ENCODE results near the gene TMEM179B. TPM values are rescaled to one million over a fixed set of nuclear protein-coding genes. Genes with fewer than 3 reads are reported as not detected.
"Not testable (repeated sequence)": the region's sequence is repeated elsewhere in the genome, so short reads cannot be mapped to it uniquely, and the experiment has no call there.

TMEM179B gene
- total RNA-seq, 3 donors from 2014 or later, result 26.8 to 35.4 (median 31.6) TPM

DNA sequence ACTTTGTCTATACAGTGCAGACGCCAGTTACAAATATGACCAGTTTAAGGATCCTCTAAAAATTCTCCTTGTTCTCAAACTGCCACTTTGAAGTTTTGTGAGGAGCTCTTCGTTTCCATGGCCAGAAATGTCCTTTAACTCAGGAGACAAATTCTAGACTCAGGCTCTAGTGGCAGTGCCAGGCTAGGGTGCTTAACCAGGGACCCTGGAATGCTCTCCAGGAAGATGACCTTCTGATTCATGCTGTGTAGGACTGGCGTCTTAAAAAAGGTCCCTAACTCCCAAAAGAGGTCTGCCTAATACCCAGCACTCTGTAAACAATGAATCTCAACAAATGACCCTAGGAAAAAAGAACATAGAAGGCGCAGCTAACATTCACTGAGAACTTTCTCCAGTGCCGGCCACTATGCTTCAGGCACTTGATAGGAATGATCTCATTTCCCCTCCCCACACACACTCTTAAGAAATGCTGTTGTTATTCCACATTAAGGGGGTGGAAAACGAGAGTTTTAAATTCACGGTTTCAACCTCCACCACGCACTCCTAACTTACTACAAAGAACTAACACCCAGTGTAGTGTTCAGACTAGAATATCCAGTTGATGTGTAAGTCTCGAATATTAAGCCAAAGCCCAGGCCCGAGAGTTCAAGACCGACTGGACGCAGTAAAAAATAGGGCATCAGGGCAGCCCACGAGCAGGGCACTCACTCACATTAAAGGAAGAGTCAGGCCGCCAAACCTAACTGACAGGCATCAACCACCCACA lies 17.3 kb downstream of the TMEM179B start:
- H3K36me3 Mint-ChIP-seq (ENCODE audit: insufficient read depth), result peaks cover 34% of the 10 kb centered on the region
- H3K4me3 Mint-ChIP-seq, result peak overlapping the region; percentile 100
- H3K9me3 Mint-ChIP-seq, result no peaks in the 10 kb centered on the region
- peaks cover 27% of the 10 kb centered on the region for H3K4me1 Mint-ChIP-seq (ENCODE audit: low read depth)
- H3K27me3 Mint-ChIP-seq (ENCODE audit: low read depth), result no peaks in the 10 kb centered on the region
- ATAC-seq (peak; percentile 54), DNase-seq (no peak)

DNA sequence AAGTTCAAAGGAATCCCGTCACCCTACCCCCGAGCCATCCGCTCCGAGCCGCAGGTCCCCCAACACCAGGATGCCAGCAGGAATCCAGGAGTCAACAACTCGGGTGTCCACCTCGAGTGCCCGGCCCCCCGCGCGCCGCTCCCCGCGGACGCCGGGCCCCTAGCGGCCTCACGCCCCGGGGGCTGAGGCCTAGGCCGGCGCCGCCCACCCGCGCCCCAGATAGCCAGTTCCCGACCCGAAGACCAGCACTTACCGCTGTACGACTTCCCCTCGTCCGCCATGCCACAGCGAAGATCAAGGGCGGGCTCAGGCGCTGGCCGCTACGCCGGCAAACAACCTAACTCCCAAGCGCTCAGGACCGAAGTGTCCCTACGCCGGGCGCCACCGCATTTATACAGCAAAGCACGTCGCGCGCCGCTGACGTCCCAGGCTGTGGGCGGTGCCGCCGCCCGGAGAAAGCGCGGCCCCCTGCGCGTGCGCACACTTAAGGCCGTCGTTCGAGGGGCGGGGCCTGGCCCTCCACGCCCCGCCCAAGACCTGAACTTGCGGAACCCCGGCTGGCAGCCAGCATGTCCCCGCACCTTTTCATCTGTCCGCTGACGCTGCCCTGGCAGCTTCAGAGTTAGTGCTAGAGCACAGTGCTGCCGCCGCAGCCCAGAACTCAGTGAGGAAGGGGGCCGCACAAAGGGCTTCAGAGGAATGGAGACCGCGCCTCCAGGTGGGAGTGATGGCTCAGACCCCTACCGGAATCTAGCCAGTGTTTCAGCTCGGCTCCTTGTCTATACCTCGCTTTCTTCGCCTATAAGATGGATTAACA lies 18.1 kb downstream of the TMEM179B start, which contains the start of gene NXF1:
Gene NXF1 (minus strand): TSS at position 365 of the 817 bp plus-strand sequence. CDS start 84 bp downstream, at position 281.
- ATAC-seq (peak; percentile 79 to 82), DNase-seq (peak; percentile 95)
- H3K36me3 Mint-ChIP-seq (ENCODE audit: insufficient read depth), result peaks cover 29% of the 10 kb centered on the region
- H3K4me1 Mint-ChIP-seq (ENCODE audit: low read depth), result peaks cover 27% of the 10 kb centered on the region
- peak within 1 kb of the TSS; percentile 100 for H3K4me3 Mint-ChIP-seq
- no peaks in the 10 kb centered on the region for H3K27me3 Mint-ChIP-seq (ENCODE audit: low read depth)
- no peaks in the 10 kb centered on the region for H3K9me3 Mint-ChIP-seq

DNA sequence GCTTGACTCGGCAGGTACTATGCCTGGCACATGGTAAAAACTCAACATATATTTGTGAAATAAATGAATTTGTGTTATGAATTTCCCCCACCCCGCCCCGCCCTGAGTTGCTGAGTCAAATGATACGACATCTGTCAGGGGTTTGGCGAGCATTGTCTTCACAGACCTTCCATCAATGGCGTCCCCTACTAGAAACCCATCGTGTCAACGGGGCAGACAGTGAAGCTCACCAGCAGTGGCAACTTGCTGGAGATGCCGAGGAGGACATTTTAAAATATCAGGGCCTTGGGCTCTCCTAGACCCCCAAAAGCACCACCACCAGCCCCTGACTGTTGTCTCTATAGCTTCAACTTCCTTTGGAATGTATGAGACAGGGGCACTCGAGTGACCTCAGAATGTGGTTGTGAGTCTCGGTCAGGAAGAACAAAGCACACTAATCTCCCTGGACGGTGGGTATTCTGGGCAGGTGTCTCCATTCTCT lies 18.8 kb downstream of the TMEM179B start:
- H3K4me3 Mint-ChIP-seq, result peak overlapping the region; percentile 100
- no peaks in the 10 kb centered on the region for H3K9me3 Mint-ChIP-seq
- ATAC-seq (peak; percentile 17 to 25), DNase-seq (peak; percentile 18)
- H3K36me3 Mint-ChIP-seq (ENCODE audit: insufficient read depth), result peaks cover 26% of the 10 kb centered on the region
- H3K27me3 Mint-ChIP-seq (ENCODE audit: low read depth), result no peaks in the 10 kb centered on the region
- H3K4me1 Mint-ChIP-seq (ENCODE audit: low read depth), result peaks cover 27% of the 10 kb centered on the region

DNA sequence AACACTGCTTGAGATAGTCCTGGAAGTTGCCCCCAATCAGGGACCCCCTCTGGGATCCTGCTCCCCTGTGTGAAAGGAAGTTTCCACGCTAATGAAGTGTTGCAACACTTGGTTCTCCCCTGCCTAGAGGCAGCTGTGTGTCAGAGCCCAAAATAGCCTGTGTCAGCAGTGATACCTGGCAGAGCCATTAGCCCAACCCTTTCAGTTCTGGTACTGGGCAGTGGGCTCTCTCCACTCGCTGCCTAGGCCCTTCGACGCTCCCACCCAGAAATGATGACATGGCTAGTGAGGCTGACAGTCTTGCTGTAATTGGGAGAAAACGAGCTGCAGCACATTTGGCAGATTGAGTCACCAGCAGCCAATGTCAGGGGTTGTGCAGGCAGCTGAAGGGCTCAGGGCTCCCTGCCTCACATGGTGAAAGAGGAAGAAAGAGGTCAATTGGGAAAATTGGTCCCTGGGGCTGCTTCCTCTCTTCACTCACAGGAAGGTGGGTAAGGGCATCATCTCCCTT lies 19.5 kb downstream of the TMEM179B start:
- DNase-seq, result no peak
- H3K27me3 Mint-ChIP-seq (ENCODE audit: low read depth), result no peaks in the 10 kb centered on the region
- peak overlapping the region; percentile 100 for H3K4me3 Mint-ChIP-seq
- peaks cover 27% of the 10 kb centered on the region for H3K4me1 Mint-ChIP-seq (ENCODE audit: low read depth)
- no peaks in the 10 kb centered on the region for H3K9me3 Mint-ChIP-seq
- ATAC-seq, result no peak
- H3K36me3 Mint-ChIP-seq (ENCODE audit: insufficient read depth), result peaks cover 20% of the 10 kb centered on the region

DNA sequence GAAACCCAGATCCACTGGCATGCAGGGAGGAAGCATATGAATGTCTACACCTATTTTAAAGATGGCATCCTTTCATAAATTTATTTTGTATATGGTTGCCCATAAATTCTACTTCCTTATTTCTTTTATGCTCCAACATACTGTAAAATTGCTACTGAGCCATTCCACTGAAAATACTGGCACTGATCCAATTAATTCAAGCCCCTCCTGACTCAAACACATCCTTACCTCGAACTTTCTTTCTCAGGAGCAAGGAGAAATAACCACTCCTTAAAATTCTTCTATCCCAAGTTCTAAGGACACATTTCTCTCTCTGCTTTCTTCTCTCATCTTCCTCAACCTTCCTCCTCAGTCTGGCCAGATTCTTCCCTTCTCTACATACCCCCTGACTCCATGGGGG lies 23.5 kb downstream of the TMEM179B start:
- no peak overlapping the region for H3K4me3 Mint-ChIP-seq
- H3K4me1 Mint-ChIP-seq (ENCODE audit: low read depth), result peaks cover 9% of the 10 kb centered on the region
- DNase-seq (no peak), ATAC-seq (no peak)
- no peaks in the 10 kb centered on the region for H3K9me3 Mint-ChIP-seq
- H3K36me3 Mint-ChIP-seq (ENCODE audit: insufficient read depth), result no peaks in the 10 kb centered on the region
- no peaks in the 10 kb centered on the region for H3K27me3 Mint-ChIP-seq (ENCODE audit: low read depth)

DNA sequence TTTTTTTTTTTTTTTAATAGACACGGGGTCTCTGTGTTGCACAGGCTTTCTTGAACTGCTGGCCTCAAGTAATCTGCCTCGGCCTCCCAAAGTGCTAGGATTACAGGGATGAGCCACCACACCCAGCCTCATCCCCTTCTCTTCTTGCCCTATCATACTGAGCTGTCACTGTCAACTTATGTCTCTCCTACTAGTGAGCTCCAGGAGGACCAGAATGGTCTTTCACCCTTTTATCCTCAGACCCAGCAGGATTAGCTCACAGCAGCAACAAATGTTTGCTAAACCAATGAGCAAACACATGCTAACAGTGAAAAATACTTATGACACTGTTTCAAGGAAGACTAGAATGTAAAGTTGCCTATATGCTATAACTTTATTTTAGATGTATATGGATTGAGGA lies 24.5 kb downstream of the TMEM179B start:
- DNase-seq (no peak), ATAC-seq (no peak)
- peaks cover 1% of the 10 kb centered on the region for H3K4me1 Mint-ChIP-seq (ENCODE audit: low read depth)
- H3K9me3 Mint-ChIP-seq, result no peaks in the 10 kb centered on the region
- no peaks in the 10 kb centered on the region for H3K27me3 Mint-ChIP-seq (ENCODE audit: low read depth)
- no peak overlapping the region for H3K4me3 Mint-ChIP-seq
- H3K36me3 Mint-ChIP-seq (ENCODE audit: insufficient read depth), result no peaks in the 10 kb centered on the region

DNA sequence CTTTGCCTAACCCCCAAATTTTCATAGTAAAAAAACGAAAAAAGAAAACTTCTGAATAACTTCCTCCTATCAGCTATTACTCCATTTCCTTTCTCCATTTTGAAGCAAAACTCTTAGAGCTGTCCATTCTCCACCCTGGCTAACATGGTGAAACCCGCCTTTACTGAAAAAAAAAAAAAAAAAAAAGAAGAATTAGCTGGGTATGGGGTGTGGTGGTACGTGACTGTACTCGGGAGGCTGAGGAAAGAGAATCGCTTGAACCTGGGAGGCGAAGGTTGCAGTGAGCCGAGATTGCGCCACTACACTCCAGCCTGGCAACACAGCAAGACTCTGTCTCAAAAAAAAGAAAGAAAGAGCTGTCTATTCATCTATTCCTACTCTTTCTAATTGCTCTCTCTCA lies 29.4 kb downstream of the TMEM179B start:
- DNase-seq, result no peak
- no peak overlapping the region for H3K4me3 Mint-ChIP-seq
- no peaks in the 10 kb centered on the region for H3K4me1 Mint-ChIP-seq (ENCODE audit: low read depth)
- no peaks in the 10 kb centered on the region for H3K27me3 Mint-ChIP-seq (ENCODE audit: low read depth)
- H3K9me3 Mint-ChIP-seq, result no peaks in the 10 kb centered on the region
- no peak for ATAC-seq
- H3K36me3 Mint-ChIP-seq (ENCODE audit: insufficient read depth), result peaks cover 11% of the 10 kb centered on the region

DNA sequence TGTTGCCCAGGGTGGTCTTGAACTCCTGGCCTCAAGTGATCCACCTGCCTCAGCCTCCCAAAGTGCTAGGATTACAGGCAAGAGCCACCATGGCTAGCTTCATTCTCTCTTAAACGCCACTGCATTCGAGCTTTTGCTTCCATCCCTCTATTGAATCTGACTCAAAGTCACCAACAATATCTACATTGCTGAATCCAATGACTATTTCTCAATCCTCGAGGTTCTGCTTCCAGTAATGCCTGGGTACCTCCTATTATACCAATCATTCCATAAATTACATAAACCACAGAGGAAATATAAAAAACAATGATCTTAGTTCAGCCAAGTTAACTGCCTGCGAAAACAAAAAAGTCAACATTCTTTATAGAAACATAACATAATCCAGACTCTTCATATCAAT lies 29.9 kb downstream of the TMEM179B start:
- H3K36me3 Mint-ChIP-seq (ENCODE audit: insufficient read depth), result peaks cover 11% of the 10 kb centered on the region
- no peak overlapping the region for H3K4me3 Mint-ChIP-seq
- ATAC-seq, result no peak
- no peaks in the 10 kb centered on the region for H3K9me3 Mint-ChIP-seq
- DNase-seq, result no peak
- H3K27me3 Mint-ChIP-seq (ENCODE audit: low read depth), result no peaks in the 10 kb centered on the region
- H3K4me1 Mint-ChIP-seq (ENCODE audit: low read depth), result no peaks in the 10 kb centered on the region

DNA sequence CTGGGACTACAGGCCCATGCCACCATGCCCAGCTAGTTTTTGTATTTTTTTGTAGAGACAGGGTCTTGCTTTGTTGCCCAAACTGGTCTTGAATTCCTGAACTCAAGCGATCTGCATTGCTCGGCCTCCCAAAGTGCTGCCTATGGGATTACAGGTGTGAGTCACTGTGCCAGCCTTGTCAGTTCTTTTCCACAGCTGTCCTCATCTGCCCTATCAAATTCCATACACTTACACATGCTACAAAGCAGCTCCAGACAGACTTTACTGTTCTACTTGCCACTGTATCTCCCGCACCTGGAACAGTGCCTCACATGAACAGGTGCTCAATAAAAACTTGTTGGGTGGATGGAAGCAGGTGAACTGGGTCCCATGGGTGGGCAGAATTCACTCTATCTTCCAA lies 36.5 kb downstream of the TMEM179B start:
- no peak for ATAC-seq
- Mint-ChIP-seq H3K4me3 (no peak overlapping the region), H3K36me3 (ENCODE audit: insufficient read depth) (peaks cover 35% of the 10 kb centered on the region), H3K9me3 (no peaks in the 10 kb centered on the region), H3K4me1 (ENCODE audit: low read depth) (peaks cover 4% of the 10 kb centered on the region), H3K27me3 (ENCODE audit: low read depth) (no peaks in the 10 kb centered on the region)
- DNase-seq, result no peak

DNA sequence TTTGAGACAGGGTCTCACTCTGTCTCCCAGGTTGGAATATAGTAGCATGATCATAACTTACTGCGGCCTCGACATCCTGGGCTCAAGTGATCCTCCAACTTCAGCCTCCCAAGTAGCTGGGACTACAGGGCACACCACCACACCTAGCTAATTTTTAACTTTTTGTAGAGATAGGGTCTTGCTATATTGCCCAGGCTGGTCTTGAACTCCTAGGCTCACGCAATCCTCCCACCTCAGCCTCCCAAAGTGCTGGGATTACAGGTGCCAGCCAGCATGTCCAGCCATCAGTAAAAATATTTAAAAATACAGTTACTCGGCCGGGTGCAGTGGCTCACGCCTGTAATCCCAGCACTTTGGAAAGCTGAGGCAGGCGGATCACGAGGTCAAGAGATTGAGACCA lies 40.9 kb downstream of the TMEM179B start:
- H3K36me3 Mint-ChIP-seq (ENCODE audit: insufficient read depth), result peaks cover 28% of the 10 kb centered on the region
- ATAC-seq; H3K27me3 Mint-ChIP-seq (ENCODE audit: low read depth); DNase-seq; H3K9me3 Mint-ChIP-seq; H3K4me3 Mint-ChIP-seq: not testable (repeated sequence)
- peaks cover 27% of the 10 kb centered on the region for H3K4me1 Mint-ChIP-seq (ENCODE audit: low read depth)

DNA sequence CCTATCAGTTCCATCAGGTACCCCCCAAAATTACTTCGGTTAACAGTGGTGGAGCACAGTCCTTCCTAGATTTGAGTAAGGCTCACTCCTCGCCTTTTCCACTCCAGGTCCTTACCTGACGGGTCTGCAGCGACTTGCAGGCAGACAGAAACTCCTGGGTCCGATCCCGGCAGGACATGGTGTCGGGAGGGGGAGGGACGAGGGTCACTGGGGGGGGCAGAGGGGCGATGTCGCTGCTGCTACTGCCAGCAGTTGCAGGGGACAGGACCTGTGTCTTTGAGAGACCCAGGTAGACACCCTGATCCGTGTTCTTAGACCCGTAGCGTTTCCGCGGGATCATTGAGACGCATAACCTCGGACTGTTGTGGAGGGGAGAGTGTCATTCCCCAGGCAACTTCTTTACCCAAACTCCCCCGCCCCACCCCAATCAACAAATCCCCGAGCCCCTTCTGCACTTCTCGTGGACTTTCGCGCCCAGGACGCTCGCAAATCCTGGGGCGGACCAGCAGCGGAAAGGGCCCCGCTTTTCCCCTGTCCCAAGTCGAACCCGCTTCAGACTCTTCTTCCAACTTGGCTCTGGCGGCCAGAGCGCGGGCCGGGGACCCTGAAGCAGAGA lies 43.8 kb downstream of the TMEM179B start:
- Mint-ChIP-seq H3K9me3 (no peaks in the 10 kb centered on the region), H3K4me1 (ENCODE audit: low read depth) (peaks cover 41% of the 10 kb centered on the region), H3K27me3 (ENCODE audit: low read depth) (no peaks in the 10 kb centered on the region), H3K4me3 (peak overlapping the region; percentile 90), H3K36me3 (ENCODE audit: insufficient read depth) (peaks cover 31% of the 10 kb centered on the region)
- ATAC-seq (no peak), DNase-seq (no peak)

DNA sequence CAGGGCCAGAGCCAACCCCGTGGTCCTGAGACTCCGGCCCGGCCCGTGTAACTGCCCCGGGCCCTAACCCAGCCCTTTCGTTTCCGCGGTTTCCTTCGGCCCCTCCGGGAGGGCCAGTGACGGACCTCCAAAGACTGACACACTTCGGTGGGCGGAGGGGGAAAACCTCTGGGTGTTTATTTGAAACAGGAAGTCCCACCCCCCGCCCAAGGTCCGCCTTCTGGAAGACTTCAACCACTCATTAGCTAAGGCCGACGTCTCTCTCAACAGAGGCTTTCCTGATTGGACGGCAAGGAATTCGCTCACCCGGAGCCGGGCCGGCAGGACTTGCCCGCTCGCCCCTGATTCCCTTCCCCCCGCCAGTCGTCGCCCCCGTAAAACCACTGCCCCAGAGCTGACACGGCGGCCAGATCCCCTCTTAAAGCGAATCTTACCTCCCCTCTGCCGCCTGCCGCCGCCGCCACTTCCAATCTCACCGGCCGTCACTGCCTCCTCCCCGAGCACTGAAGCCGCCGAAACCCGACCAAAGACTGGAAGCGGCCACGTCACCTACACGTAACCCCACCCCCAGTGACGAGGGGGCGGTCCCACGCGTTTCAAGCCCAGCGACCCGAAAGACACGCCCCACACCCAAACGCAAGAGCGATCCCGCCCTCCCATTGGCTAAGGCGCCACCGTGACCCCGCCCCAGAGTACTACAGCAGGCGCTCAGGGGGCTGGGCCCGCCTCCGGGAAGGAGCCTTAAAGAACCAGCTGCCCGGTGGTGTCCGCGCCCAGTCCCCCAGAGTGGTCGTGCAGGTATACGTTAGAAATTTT lies 44.5 kb downstream of the TMEM179B start, which contains the start of gene STX5:
Gene STX5 (minus strand): TSS at position 532 of the 816 bp plus-strand sequence. CDS start 808 bp downstream, outside the sequence.
- Mint-ChIP-seq H3K27me3 (ENCODE audit: low read depth) (no peaks in the 10 kb centered on the region), H3K36me3 (ENCODE audit: insufficient read depth) (peaks cover 36% of the 10 kb centered on the region), H3K4me1 (ENCODE audit: low read depth) (peaks cover 45% of the 10 kb centered on the region), H3K9me3 (no peaks in the 10 kb centered on the region), H3K4me3 (peak within 1 kb of the TSS; percentile 90)
- DNase-seq (peak; percentile 100), ATAC-seq (peak; percentile 91 to 93)

Data from activated T-cell treated with anti-CD3 and anti-CD28 coated beads, Interleukin-2, amount 50 U/mL, for 4 hours (primary cell).